GM18873 (cell line): ENCODE measurements around the gene CEACAM18.
"Not testable (repeated sequence)": the region's sequence is repeated elsewhere in the genome, so short reads cannot be mapped to it uniquely, and the experiment has no call there.

Experiments
- ATAC-seq: cut with Tn5 transposase; IDR thresholded peaks from one replicate; pipeline ENCODE4 v1.9.1; 2021; ENCODE audit warnings: mild to moderate bottlenecking, moderate library complexity, moderate number of reproducible peaks; ENCODE audit not compliant: unreplicated experiment, low FRiP score

The CEACAM18 gene

GRCh38 chr19:51489113-51489512 is 10.8 kb downstream of the CEACAM18 start:
- ATAC-seq: no peak

GRCh38 chr19:51490676-51491075 is 12.3 kb downstream of the CEACAM18 start:
- no peak for ATAC-seq

GRCh38 chr19:51491586-51491985 is 13.2 kb downstream of the CEACAM18 start:
- ATAC-seq: no peak

- no peak for ATAC-seq
Observed at GRCh38 chr19:51493776-51494175, 15.4 kb downstream of the CEACAM18 start.

- no peak for ATAC-seq
Observed at GRCh38 chr19:51497666-51498065, 19.3 kb downstream of the CEACAM18 start.

- not testable (repeated sequence) for ATAC-seq
Observed at GRCh38 chr19:51500931-51501330, 22.6 kb downstream of the CEACAM18 start.

- no peak for ATAC-seq
Observed at GRCh38 chr19:51501594-51502263, 23.4 kb downstream of the CEACAM18 start, which contains the start of gene SIGLEC12. Gene SIGLEC12 (minus strand): TSS chr19:51501800. CDS start chr19:51501733, 67 bp downstream.

- no peak for ATAC-seq
Observed at GRCh38 chr19:51503286-51503817, 25.0 kb downstream of the CEACAM18 start.

GRCh38 chr19:51503896-51504295 is 25.6 kb downstream of the CEACAM18 start:
- ATAC-seq: no peak

- ATAC-seq: no peak
Observed at GRCh38 chr19:51505904-51506303, 27.6 kb downstream of the CEACAM18 start.

- no peak for ATAC-seq
Observed at GRCh38 chr19:51507192-51507591, 28.9 kb downstream of the CEACAM18 start.

- ATAC-seq: no peak
Observed at GRCh38 chr19:51507640-51508058, 29.3 kb downstream of the CEACAM18 start.

- ATAC-seq: no peak
Observed at GRCh38 chr19:51508059-51508733, 29.9 kb downstream of the CEACAM18 start.

GRCh38 chr19:51509823-51510660 is 31.7 kb downstream of the CEACAM18 start:
- ATAC-seq: no peak

GRCh38 chr19:51511353-51511752 is 33.0 kb downstream of the CEACAM18 start:
- no peak for ATAC-seq

GRCh38 chr19:51513968-51514367 is 35.6 kb downstream of the CEACAM18 start:
- no peak for ATAC-seq

GRCh38 chr19:51514866-51515481 is 36.6 kb downstream of the CEACAM18 start:
- ATAC-seq: no peak

- ATAC-seq: no peak
Observed at GRCh38 chr19:51520728-51521127, 42.4 kb downstream of the CEACAM18 start.

GRCh38 chr19:51521357-51521756 is 43.0 kb downstream of the CEACAM18 start:
- ATAC-seq: no peak

GRCh38 chr19:51521781-51522180 is 43.4 kb downstream of the CEACAM18 start:
- no peak for ATAC-seq
